Measurements from ENCODE around the gene TOMM20.
"Not testable (repeated sequence)": the region's sequence is repeated elsewhere in the genome, so short reads cannot be mapped to it uniquely, and the experiment has no call there.

Gene TOMM20

DNA sequence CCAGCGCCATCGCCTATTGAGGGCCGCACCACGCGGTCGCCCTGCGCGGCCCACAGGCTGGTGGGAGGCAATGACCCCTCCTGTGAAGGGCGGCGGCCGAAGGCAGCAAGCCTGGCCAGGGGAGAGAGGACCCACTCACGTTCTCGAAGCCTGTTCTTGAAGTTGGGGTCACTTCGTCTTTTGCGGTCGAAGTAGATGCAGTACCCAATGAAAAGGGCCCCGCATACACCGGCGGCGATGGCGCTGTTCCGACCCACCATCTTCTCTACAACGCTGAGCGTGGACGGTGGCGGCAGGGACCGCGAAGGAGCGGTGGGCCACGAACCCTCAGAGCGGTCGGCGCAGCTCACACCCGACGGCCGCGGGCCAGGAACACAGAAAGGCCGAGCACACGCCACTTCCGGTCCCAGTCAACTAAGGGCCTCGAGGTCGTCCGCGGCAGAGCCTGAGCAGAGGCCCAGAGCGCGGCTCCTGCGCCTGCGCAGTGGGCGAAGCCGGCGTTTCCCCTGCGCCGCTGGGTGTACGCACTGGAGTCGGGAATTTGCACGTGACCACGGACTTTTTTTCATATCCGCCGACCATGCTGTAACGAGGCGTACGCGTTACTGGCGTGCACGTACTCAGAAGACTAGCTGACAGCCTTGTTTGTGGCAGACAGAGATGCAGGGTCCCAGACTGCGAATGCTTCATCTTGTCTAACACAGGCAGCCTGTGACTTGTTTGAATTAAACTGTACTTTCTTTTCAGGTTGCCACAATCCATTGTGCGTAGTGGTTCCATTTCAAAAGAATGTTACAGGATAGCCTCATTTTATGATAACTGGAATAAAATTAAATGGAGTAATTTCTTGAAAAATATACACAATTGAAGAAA, at the start of gene TOMM20:
Gene TOMM20 (minus strand): TSS at position 382 of the 873 bp plus-strand sequence. CDS start 122 bp downstream, at position 260.
- DNase-seq, result peak; percentile 92 to 97

- no peak for DNase-seq
These were observed 47.8 kb upstream of the TOMM20 start for GRCh38 chr1:235176486-235176885.

- DNase-seq, result no peak
These were observed 41.3 kb upstream of the TOMM20 start for GRCh38 chr1:235169986-235170385.

DNA sequence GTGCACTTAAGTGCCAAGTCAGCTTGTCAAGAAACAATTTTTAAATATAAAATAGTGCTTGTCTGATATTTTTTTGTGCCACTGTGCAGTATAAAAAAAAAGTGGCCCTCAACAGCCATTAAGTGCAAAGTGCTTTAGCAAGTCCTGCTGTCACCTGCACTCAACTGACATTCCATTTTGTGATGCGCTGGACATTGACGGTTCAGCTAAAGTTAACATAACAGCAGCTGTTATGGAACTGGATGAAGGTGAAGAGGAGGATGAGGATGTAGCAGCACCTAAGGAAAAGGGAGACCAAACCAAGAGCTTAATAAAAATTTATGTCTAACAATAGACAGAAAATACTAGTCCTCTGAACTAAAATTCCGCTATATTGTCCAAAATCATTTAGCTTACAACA, 39.7 kb upstream of the TOMM20 start:
- no peak for DNase-seq

DNA sequence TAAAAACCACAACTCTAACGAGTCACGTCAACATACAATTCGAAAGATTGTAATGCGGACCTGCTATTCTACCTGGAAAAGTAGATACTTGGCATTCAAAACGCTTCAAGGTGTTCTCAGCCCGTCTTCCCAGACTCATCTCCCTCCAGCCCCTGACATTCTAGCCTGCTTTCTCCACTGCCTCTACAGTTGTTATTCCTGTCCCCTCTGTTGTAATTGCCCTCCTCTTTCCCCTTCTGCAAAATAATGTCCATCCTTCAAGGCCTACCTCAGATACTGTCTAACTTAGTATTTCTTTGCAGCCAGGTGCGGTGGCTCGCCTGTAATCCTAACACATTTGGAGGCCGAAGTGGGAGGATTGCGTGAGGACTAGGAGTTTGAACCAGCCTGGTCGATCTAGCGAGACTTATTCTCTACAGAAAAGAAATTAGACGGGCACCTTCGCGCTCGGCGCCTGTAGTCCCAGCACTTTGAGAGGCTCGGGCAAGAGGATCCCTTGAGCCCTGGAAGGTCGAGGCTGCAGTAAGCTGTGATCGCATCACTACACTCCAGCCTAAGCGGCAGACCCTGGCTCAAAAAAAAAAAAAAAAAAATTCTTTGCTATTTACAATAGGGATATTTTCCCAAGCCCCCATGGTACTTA, 33.2 kb upstream of the TOMM20 start:
- DNase-seq, result no peak

DNA sequence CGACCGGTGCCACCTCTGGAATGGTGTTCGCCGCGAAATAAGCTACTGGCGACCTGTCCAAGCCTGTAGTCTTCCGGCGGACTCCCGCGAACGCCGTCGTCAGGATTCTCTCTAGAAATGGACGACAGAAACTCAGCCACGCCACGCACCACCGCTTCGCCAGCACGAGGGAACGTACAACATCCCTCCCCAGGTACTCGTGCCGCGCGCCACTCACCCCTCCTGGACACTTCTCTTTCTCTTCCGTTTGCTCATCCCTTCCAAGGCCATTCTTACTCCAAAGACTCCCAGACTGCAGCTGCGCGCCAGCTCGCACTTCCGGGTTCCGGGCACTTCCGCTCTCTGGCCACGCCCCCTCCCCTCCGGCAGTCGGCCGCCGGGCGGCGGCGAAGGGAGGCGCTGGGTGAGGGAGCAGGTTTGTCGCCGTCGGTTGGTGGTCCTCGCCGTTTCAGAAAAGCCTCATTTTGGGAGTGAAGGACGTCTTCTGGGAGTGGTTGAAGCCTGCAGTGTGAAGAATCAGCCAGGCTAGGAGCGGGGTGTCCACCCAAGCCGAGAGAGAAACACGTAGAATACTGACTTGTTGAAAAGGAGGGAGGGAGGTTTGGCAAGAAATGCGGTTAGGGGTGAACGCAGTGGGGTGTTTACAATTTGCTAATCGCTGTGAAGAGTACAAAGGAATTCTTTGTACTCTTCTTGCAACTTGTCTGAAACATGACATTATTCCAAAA, 32.5 kb upstream of the TOMM20 start, which contains the start of gene RBM34:
Gene RBM34 (minus strand): TSS at position 294 of the 728 bp plus-strand sequence. CDS start 24 bp downstream, at position 270.
- peak; percentile 89 to 91 for DNase-seq

GRCh38 chr1:235160383-235160956, 31.8 kb upstream of the TOMM20 start:
- DNase-seq, result peak in 1 of 2 donors; percentile 39

DNA sequence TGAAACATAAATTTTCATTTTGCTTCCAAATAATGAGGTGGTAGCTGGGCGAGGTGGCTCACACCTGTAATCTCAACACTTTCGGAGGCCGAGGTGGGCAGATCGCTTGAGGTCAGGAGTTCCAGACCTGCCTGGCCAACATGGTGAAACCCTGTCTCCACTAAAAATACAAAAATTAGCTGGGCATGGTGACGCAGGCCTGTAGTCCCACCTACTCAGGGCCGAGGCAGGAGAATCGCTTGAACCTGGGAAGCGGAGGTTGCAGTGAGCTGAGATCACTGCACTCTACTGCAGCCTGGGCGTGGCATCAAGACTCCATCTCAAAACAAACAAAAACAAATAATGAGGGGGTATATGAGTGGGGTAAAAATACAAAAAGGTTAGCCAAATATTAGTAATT, 31.3 kb upstream of the TOMM20 start:
- DNase-seq, result not testable (repeated sequence)

DNA sequence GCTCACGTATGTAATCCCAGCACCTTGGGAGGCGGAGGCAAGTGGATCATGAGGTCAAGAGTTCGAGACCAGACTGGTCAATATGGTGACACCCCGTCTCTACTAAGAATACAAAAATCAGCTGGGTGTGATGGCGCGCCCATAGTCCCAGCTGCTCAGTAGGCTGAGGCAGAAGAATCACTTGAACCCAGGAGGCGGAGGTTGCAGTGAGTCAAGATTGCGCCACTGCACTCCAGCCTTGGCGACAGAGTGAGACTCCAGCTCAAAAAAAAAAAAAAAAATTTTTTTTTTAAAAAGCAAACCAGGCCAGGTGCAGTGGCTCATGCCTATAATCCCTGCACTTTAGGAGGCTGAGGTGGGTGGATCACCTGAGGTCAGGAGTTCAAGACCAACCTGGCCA, 30.6 kb upstream of the TOMM20 start:
- DNase-seq, result not testable (repeated sequence)

DNA sequence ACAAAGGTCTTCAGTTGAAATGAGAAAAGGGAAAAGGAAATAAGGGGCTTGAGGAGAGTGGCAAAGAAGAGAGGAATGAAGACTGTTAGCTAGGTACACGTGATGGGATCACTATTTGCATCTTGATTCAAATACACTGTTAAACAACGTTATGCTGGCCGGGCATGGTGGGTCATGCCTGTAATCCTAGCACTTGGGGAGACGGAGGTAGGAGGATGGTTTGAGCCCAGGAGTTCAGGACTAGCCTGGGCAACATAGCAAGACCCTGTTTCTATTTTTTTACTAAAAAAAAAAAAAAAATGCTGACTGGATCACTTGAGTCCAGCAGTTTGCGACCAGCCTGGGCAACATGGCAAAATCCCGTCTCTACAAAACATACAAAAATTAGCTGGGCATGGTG, 30.0 kb upstream of the TOMM20 start:
- no peak for DNase-seq

DNA sequence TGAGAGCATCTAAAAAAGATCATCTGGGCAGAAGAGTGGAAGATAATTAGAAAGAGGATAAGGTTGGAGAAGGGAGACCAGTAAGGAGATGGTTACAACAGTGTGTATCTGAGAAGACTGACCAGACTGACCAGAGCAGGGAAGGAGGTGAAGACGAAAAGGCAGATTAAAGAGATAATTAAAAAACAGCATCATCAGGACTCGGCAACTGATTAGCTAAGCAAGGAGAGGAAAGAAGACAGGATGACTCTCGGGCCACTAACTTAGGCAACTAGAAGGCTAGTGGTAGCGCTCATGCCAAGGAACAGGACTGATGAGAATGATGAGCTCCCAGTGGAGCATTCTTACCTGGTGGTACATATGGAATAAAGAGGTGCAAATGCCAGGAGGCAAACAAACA, 28.5 kb upstream of the TOMM20 start:
- DNase-seq, result no peak

- no peak for DNase-seq
These were observed 28.1 kb upstream of the TOMM20 start for GRCh38 chr1:235156740-235157139.

DNA sequence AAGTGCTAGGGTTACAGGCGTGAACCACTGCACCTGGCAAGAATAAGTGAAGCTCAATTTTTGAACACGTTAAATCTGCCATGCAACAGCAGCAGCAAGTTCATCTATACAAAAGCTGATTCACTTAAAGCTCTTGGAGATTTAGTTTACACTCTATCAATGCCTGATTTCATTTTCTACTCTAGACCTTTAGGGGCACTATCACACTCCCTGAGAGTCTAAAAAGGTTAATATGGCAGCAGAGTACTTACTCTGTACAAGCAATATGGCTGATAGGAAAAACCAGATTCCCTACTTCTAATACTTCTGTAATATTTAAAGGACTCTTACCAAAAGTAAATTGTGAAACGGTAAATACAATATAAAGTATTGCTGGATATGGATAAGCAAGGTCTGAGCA, 27.6 kb upstream of the TOMM20 start:
- no peak for DNase-seq

GRCh38 chr1:235152235-235152634, 23.6 kb upstream of the TOMM20 start:
- no peak for DNase-seq

DNA sequence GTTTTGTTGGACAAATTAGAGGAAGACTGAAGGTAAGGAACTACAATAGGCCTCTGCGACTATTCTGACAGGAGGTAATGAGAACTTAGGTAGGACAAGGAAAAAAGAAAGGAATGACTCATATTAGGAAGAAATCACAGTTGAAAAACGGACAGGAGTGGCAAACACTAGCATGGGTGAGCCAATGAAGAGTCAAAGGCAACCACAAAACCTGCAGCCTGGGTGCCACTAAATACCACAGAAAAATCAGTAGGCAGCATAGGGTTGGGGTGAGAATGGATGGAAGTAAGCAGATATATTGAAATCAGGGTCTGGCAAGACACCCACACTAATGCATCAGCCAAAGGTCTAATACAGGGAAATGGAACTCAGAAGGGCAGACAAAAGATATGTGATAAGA, 22.4 kb upstream of the TOMM20 start:
- no peak for DNase-seq

DNA sequence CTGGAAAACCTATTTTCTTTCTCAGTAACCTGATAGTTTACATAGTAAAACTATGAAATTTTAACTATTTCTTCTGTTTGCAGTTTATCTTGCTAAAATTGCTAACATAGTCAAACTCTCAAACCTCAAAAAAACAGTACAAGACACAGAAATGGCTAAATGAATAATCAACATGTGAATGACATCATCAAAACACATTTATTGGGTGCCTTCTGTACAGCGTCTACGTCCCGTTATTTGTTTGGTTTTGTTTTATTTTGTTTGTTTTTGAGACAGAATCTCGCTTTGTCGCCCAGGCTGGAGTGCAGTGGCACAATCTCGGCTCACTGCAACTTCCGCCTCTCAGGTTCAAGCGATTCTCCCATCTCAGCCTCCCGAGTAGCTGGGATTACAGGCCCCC, 21.2 kb upstream of the TOMM20 start:
- DNase-seq, result no peak

GRCh38 chr1:235147269-235147668, 18.6 kb upstream of the TOMM20 start:
- no peak for DNase-seq

DNA sequence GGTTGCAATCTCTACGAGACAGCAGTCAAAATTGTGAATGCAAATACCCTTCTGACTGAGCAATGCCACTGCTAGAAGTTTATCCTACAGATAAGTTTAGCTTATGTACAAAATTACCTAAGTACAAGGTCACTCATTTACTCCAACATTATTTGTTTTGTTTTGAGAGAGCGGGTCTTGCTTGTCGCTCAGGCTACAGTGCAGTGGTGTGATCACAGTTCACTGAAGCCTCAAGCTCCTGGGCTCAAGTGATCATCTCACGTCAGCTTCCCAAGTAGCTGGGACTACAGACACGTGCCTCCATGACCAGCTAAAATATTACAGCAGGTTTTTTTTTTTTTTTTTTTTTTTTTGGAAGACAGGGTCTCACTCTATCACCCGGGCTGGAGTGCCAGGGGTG, 17.0 kb upstream of the TOMM20 start:
- DNase-seq, result no peak

- no peak for DNase-seq
These were observed 14.4 kb upstream of the TOMM20 start for GRCh38 chr1:235142991-235143390.

GRCh38 chr1:235139315-235139714, 10.7 kb upstream of the TOMM20 start:
- DNase-seq, result no peak

DNA sequence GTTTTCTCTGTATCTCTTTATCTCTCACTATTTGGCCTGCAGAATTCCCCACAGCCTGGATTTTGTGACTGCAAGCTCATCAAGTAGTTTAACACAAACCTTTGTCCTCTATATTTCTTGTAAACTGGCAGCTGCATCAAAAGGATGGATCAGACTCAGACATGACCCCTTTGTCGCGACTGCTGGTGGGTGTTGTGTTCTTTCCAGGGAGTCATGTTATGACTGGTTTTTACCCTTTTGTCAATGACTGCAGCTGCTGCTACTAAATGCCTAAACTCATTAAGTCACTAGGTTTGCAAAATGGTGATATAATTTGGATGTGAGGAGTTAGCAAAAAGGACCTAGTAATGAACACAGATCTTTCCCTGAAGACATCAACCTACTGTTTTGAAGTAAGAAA, 10.2 kb upstream of the TOMM20 start:
- no peak for DNase-seq

- no peak for DNase-seq
These were observed 7.5 kb upstream of the TOMM20 start for GRCh38 chr1:235136111-235136510.

- DNase-seq, result no peak
These were observed 5.5 kb upstream of the TOMM20 start for GRCh38 chr1:235134171-235134570.

Data from hippocampal formation (tissue), 2 donors.